OCI-LY1 (cell line): Measurements from ENCODE around the gene TPCN1.

Source experiments
- EZH2 ChIP-seq: fragments of 200-600 bp; sonication (generic), shearing (Covaris generic); IDR thresholded peaks from 2 replicates; pipeline ENCODE4 v1.8.0; 2017; ENCODE audit warnings: borderline replicate concordance, mixed run types, mild to moderate bottlenecking, antibody characterized with exemption, low read length, moderate library complexity, mixed read lengths
- TF ChIP-seq, protein P1 (sequence below): fragments of 200-600 bp; sonication (generic), shearing (Covaris generic); IDR thresholded peaks from 2 replicates; pipeline ENCODE4 v1.5.1; 2017; ENCODE audit warnings: mild to moderate bottlenecking, antibody characterized with exemption, low read length, moderate library complexity, mixed read lengths

DNA sequence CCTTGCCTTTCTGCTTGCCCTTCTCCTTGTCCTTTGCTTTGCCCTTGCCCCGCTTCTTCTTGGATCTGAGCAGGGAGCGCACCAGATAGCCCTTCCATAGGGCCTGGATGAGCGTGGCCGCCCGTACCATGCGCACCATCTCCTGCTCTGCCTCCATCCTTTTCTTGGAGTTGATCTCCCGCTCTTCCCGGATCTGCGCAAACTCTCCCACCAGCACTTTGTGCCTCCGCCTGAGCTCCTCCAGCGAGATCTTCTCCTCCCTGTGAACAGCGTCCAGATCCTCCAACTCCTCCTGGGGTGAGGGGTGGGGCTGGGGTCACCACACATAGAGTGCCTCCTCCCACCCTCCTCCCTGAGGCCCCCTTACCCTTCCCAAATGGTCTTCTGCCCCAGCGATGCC lies 25.7 kb upstream of the TPCN1 start:
- TF ChIP-seq, protein P1, sequence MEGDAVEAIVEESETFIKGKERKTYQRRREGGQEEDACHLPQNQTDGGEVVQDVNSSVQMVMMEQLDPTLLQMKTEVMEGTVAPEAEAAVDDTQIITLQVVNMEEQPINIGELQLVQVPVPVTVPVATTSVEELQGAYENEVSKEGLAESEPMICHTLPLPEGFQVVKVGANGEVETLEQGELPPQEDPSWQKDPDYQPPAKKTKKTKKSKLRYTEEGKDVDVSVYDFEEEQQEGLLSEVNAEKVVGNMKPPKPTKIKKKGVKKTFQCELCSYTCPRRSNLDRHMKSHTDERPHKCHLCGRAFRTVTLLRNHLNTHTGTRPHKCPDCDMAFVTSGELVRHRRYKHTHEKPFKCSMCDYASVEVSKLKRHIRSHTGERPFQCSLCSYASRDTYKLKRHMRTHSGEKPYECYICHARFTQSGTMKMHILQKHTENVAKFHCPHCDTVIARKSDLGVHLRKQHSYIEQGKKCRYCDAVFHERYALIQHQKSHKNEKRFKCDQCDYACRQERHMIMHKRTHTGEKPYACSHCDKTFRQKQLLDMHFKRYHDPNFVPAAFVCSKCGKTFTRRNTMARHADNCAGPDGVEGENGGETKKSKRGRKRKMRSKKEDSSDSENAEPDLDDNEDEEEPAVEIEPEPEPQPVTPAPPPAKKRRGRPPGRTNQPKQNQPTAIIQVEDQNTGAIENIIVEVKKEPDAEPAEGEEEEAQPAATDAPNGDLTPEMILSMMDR: no peak
- no peak for TF ChIP-seq EZH2
